ENCODE measurements around the gene CCDC66.
"Not testable (repeated sequence)": the region's sequence is repeated elsewhere in the genome, so short reads cannot be mapped to it uniquely, and the experiment has no call there.

The CCDC66 gene

GRCh38 chr3:56556908-56557830 is at the start of gene CCDC66:
Gene CCDC66 (plus strand): TSS chr3:56557175. CDS start chr3:56557243, 68 bp downstream.
- in situ Hi-C loops (cut with HindIII; ENCODE audit: low sequenced_read_pairs), result no loop called here

GRCh38 chr3:56519641-56520040 is 37.3 kb upstream of the CCDC66 start:
- in situ Hi-C loops (cut with HindIII; ENCODE audit: low sequenced_read_pairs), result no loop called here

GRCh38 chr3:56522374-56522773 is 34.6 kb upstream of the CCDC66 start:
- in situ Hi-C loops (cut with HindIII; ENCODE audit: low sequenced_read_pairs), result no loop called here

GRCh38 chr3:56525291-56525690 is 31.7 kb upstream of the CCDC66 start:
- in situ Hi-C loops (cut with HindIII; ENCODE audit: low sequenced_read_pairs), result no loop called here

GRCh38 chr3:56536735-56537134 is 20.2 kb upstream of the CCDC66 start:
- in situ Hi-C loops (cut with HindIII; ENCODE audit: low sequenced_read_pairs), result no loop called here

GRCh38 chr3:56547486-56547885 is 9.5 kb upstream of the CCDC66 start:
- in situ Hi-C loops (cut with HindIII; ENCODE audit: low sequenced_read_pairs), result no loop called here

- in situ Hi-C loops (cut with HindIII; ENCODE audit: low sequenced_read_pairs), result no loop called here
These were observed 826 bp downstream of the CCDC66 start for GRCh38 chr3:56557831-56558170.

- in situ Hi-C loops (cut with HindIII; ENCODE audit: low sequenced_read_pairs), result no loop called here
These were observed 16.5 kb downstream of the CCDC66 start for GRCh38 chr3:56573501-56573900.

GRCh38 chr3:56581941-56582340 is 25.0 kb downstream of the CCDC66 start:
- in situ Hi-C loops (cut with HindIII; ENCODE audit: low sequenced_read_pairs), result not testable (repeated sequence)

GRCh38 chr3:56584275-56584674 is 27.3 kb downstream of the CCDC66 start:
- in situ Hi-C loops (cut with HindIII; ENCODE audit: low sequenced_read_pairs), result not testable (repeated sequence)

GRCh38 chr3:56590814-56591213 is 33.8 kb downstream of the CCDC66 start:
- in situ Hi-C loops (cut with HindIII; ENCODE audit: low sequenced_read_pairs), result no loop called here

GRCh38 chr3:56591262-56591661 is 34.3 kb downstream of the CCDC66 start:
- in situ Hi-C loops (cut with HindIII; ENCODE audit: low sequenced_read_pairs), result no loop called here

GRCh38 chr3:56593455-56594158 is 36.6 kb downstream of the CCDC66 start:
- in situ Hi-C loops (cut with HindIII; ENCODE audit: low sequenced_read_pairs), result no loop called here

GRCh38 chr3:56595975-56596840 is 39.2 kb downstream of the CCDC66 start:
- in situ Hi-C loops (cut with HindIII; ENCODE audit: low sequenced_read_pairs), result no loop called here

GRCh38 chr3:56608479-56608878 is 51.5 kb downstream of the CCDC66 start:
- in situ Hi-C loops (cut with HindIII; ENCODE audit: low sequenced_read_pairs), result not testable (repeated sequence)

- in situ Hi-C loops (cut with HindIII; ENCODE audit: low sequenced_read_pairs), result no loop called here
These were observed 53.8 kb downstream of the CCDC66 start for GRCh38 chr3:56610669-56611335.

GRCh38 chr3:56611364-56611763 is 54.4 kb downstream of the CCDC66 start:
- in situ Hi-C loops (cut with HindIII; ENCODE audit: low sequenced_read_pairs), result no loop called here

GRCh38 chr3:56612146-56612545 is 55.2 kb downstream of the CCDC66 start:
- in situ Hi-C loops (cut with HindIII; ENCODE audit: low sequenced_read_pairs), result no loop called here

- in situ Hi-C loops (cut with HindIII; ENCODE audit: low sequenced_read_pairs), result no loop called here
These were observed 56.0 kb downstream of the CCDC66 start for GRCh38 chr3:56613016-56613415.

- in situ Hi-C loops (cut with HindIII; ENCODE audit: low sequenced_read_pairs), result no loop called here
These were observed 59.6 kb downstream of the CCDC66 start for GRCh38 chr3:56616478-56617006.
